Stimulated activated CD4-positive, alpha-beta T cell treated with anti-CD3 and anti-CD28 coated beads, Interleukin-12 subunit alpha, Interleukin-12 subunit beta, amount 100 ng/mL, for 24 hours (primary cell): ENCODE data around the gene OPCML.

Experiments used
- DNase-seq, 2 experiments: peaks; one replicate each; pipeline ENCODE4 v3.0.0-alpha.2; 2020; ENCODE audit warnings: low read depth in 2 of 2

Gene OPCML

DNA sequence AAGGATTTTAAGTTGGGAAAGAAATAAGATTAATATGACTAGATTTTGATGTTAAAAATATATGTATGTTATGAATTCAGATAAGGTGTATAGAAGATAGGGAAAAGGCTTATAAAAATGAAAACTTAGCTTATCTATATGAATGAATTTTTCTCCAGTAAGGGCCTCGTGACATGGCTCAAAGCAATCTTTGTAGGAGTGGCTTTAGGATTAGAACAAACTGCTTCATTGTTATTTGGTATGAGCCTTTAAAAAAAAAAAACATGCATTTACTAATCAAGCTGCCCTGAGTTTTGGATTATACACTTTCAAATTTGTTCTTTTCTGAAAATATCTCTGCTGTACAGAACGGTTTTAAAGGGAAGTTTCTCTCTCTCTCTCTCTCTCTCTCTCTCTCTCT lies 905.9 kb downstream of the OPCML start:
- no peak for DNase-seq

- DNase-seq = no peak
Observed at GRCh38 chr11:132623511-132623910, 908.8 kb downstream of the OPCML start.

GRCh38 chr11:132621976-132622580 lies 910.2 kb downstream of the OPCML start:
- no peak for DNase-seq

DNA sequence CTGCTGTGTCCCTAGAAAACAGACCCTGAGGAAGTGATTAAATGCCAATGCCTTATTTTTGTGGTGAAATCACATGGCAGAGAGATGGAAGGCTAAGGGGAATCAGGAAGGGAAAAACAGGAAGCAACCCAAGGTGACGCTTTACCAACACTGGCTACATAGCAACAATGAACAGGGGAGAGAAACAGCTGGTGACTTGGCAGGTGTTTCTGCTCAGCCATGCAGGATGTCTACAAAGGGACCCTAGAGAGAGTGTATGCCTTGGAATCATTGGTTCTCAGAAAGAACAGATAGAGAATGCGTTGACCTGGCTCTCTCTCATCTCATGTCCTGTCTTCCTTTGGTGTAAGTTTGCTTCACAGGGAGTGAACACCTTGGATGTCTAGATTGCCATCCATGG lies 911.9 kb downstream of the OPCML start:
- no peak for DNase-seq

- no peak for DNase-seq
Observed at GRCh38 chr11:132610791-132611190, 921.5 kb downstream of the OPCML start.

- no peak for DNase-seq
Observed at GRCh38 chr11:132610216-132610615, 922.1 kb downstream of the OPCML start.

- DNase-seq = no peak
Observed at GRCh38 chr11:132607575-132607974, 924.7 kb downstream of the OPCML start.

DNA sequence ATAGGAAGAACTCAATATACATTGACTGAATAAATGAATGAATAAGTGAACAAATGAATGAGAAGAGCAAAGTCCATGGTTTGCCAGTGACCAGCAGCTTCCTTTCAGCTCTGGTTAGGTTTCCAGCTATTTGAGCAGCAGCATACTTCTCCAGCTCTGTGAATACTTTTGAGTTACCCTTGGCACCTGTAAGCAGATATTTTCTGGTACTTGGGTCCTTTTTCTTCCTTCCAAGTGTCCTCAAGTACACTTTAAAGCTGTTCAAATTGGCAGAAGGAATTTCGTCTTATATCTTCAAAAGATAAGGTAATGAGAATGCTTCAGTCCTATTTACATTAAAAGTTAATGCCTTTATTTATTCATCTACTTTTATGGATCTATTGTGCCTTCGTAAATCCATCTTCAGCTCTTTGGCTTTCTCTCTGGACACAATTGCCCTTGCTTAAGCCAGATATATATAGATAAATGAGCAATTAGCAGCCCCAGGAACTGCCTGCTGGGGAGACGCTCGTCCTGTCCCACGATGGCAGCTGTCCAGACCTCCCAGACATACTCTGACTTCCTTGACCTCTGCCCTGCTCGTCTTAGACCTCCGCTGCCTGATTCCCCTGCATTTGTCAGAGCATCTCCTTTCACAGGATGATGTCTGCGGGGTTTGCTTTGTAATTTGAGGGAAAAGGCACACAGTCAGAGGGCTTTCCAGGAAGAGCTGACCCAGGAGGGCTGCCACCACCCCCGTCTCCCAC lies 926.3 kb downstream of the OPCML start:
- no peak for DNase-seq

- DNase-seq = no peak
Observed at GRCh38 chr11:132604431-132604830, 927.9 kb downstream of the OPCML start.

DNA sequence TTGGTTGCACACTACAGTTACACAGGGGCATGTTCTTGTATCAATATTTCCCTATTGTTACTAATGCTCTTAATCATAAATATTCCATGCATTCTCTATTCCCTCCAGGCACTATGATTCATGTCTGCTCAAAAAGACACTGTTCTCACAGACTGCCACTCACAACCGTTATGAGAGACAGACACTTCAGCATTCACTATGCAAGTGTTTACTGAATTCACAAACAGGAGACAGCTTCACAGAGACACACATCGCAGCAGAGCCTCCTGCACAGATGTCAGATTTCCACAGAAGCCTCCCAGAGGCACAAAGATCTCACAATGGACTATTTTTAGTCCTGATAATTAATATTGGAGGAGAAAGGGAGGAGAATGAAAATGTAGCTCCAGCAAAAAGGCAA lies 930.4 kb downstream of the OPCML start:
- no peak for DNase-seq

GRCh38 chr11:132595711-132596134 lies 936.6 kb downstream of the OPCML start:
- DNase-seq = no peak

GRCh38 chr11:132595246-132595645 lies 937.1 kb downstream of the OPCML start:
- no peak for DNase-seq

DNA sequence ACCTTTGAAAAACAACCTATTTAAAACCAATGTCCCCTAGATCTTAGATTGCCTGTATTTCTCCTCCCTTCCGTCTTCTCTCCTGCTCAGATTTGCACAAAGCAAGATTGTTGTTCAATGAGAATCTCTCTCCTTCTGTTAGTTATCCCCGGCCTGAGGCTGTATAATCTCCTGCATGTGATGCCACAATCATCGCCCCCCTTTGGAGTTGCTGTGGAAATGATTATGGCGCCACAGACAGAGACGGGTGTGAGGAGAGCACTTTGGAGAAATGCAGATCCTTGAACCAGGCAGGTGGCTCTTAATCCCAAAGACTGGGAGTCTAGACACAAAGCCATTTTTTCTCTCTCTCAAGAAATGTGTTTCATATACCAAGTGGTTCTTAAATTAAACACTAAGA lies 941.3 kb downstream of the OPCML start:
- DNase-seq = no peak

- no peak for DNase-seq
Observed at GRCh38 chr11:132590554-132590953, 941.7 kb downstream of the OPCML start.

DNA sequence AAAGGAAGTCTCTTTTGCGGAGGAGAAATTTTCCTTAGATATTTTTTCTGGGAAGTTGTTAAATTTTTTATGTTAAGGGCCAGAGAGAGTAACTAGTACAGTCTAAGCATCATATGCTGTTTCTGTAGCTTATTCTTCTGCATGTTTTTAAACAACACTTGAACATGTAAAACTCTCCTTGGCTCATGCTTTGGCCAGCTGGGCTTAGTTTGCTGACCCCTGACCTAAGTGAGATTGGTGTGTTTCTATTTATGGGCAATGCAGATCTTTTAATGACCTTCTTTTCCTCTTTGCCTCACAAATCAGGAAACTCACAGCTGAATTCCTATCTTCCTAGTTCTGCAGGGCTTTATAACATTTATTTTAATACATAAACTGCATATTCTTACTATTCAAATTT lies 942.5 kb downstream of the OPCML start:
- no peak for DNase-seq

DNA sequence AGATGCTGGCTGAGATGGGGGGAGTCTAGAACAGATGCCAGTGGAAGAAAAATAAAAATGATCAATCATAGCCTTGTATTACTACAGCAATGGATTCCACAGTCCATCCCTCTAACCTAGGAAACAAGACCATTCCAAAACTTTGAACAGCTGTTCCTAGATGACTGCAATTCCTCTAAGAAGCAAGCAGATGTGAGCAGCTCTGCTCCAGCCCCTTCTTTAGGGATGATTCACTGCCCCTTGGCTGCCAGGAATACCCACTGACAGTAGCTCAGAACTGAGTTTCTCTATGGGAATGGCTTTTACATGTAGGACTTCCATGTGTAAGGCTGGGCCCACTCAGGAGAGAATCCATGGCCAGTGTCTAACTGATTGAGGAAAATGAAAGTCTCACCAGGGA lies 943.9 kb downstream of the OPCML start:
- DNase-seq = no peak

- no peak for DNase-seq
Observed at GRCh38 chr11:132587716-132588115, 944.6 kb downstream of the OPCML start.

DNA sequence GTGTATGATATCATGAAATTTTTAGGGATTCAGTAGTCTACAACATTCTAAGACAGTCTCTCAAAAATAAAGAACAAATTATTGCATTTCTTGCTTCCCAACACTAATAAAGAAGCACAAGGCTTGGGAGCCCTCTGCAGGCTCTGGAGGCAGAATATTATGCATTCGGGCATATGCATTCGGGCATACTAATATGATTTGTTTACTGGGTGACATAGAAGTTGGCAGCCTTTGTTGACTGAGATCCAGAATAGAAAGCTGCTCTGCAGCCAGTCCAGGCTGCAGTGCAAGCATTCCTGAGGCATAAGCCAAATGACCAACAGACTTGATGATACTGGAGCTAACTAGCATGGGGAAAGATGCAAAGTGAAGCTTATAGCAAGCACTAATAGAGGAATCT lies 945.5 kb downstream of the OPCML start:
- DNase-seq = no peak

DNA sequence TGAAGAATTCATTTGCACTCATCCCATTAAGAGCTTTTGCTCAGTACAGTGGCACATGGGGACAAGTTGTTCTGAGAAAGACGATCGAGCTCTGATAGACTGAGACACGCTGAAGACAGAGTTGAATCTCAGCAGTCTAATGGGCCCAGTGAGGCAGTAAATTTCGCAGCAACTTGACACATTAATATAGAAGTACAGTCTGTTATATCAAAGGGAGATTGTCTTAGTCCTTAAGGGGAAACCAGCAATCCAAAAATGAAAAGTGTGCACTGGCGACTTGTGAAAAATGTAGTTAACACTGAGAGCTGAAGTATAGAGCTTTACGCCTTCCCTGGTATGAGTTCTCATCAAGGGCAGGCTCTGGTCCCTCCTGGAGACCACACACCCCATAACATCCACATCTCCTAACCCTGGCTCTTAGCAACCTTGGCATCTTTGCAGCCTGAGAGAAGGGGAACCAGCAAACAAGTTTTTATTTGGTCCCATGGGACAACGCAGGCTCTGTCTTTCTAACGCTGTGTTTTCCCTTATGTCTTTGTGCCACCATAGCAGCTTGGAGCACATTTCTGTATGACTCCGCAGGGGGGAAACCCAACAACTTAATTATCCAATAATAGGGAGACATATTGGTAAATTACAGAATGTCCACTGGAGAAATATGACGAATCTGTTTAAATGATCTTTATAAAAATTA lies 952.5 kb downstream of the OPCML start:
- no peak for DNase-seq

GRCh38 chr11:132579136-132579535 lies 953.2 kb downstream of the OPCML start:
- DNase-seq = no peak

GRCh38 chr11:132578580-132578979 lies 953.7 kb downstream of the OPCML start:
- no peak for DNase-seq

- no peak for DNase-seq
Observed at GRCh38 chr11:132576706-132577105, 955.6 kb downstream of the OPCML start.
